K562 treated with DMSO at 1 percent for 48 hours (cell line): ENCODE measurements around the gene GBP2. TPM values are rescaled to one million over a fixed set of nuclear protein-coding genes. Genes with fewer than 3 reads are reported as not detected.

Source experiments
- total RNA-seq: library from RNA; unstranded; fragments of 300-600 nt; gene quantifications from 2 replicates; pipeline ENCODE4 v1.2.3, GENCODE V29; 2022; ENCODE audit warnings: low replicate concordance; ENCODE audit errors: extremely low read depth

Gene GBP2
- total RNA-seq = not detected in 2 replicates

GRCh38 chr1:89125913-89126580 lies at the start of gene GBP2:
Gene GBP2, minus strand, starts transcription at chr1:89126114. Its CDS starts 4,148 bp downstream, at chr1:89121966.

GRCh38 chr1:89065079-89065868 lies 60.6 kb downstream of the GBP2 start, which contains the start of gene GBP1:
Gene GBP1, minus strand, starts transcription at chr1:89065208. Its CDS starts 1,974 bp downstream, at chr1:89063234.

Other genes starting within 250 kb of the GBP2 start
- not detected in 2 replicates for gene GTF2B, start 234.5 kb downstream of the GBP2 start, total RNA-seq
- not detected in 2 replicates for gene KYAT3, start 133.5 kb downstream of the GBP2 start, total RNA-seq
- gene RBMXL1, start 133.5 kb downstream of the GBP2 start, total RNA-seq = not detected in 2 replicates
- not detected in 2 replicates for gene GBP3, start 103.2 kb downstream of the GBP2 start, total RNA-seq
- not detected in 2 replicates for gene GBP1, start 60.9 kb downstream of the GBP2 start, total RNA-seq
- not detected in 2 replicates for gene GBP7, start 49.9 kb upstream of the GBP2 start, total RNA-seq
- gene GBP4, start 72.8 kb upstream of the GBP2 start, total RNA-seq = not detected in 2 replicates
- not detected in 2 replicates for gene GBP5, start 146.7 kb upstream of the GBP2 start, total RNA-seq
- gene GBP6, start 237.9 kb upstream of the GBP2 start, total RNA-seq = not detected in 2 replicates